Esophagus muscularis mucosa (tissue), 3 donors: Measurements from ENCODE around the gene DRD1.
"Not testable (repeated sequence)": the region's sequence is repeated elsewhere in the genome, so short reads cannot be mapped to it uniquely, and the experiment has no call there.

Experiments
- CTCF ChIP-seq, 3 experiments: fragments of 200-600 bp in 2 of 3; fragments of 450-650 bp in 1 of 3; sonication (generic) in 2 of 3; IDR thresholded peaks; one replicate each; pipeline ENCODE4 v1.5.1; 2017 to 2019; ENCODE audit warnings: antibody characterized with exemption in 3 of 3, mild to moderate bottlenecking in 2 of 3, moderate library complexity in 1 of 3
- EP300 ChIP-seq: sonication (generic); formaldehyde crosslinking; IDR thresholded peaks from one replicate; pipeline ENCODE4 v1.6.1; 2017; ENCODE audit warnings: antibody characterized with exemption

GRCh38 chr5:175395430-175395829 lies 48.6 kb downstream of the DRD1 start:
- TF ChIP-seq EP300; CTCF (IDR thresholded peaks at IDR 0.05): not testable (repeated sequence)
